ENCODE results near the gene P2RY11.
A peak's percentile ranks its signal among the peaks of the same experiment; 100 is the strongest.

DNA sequence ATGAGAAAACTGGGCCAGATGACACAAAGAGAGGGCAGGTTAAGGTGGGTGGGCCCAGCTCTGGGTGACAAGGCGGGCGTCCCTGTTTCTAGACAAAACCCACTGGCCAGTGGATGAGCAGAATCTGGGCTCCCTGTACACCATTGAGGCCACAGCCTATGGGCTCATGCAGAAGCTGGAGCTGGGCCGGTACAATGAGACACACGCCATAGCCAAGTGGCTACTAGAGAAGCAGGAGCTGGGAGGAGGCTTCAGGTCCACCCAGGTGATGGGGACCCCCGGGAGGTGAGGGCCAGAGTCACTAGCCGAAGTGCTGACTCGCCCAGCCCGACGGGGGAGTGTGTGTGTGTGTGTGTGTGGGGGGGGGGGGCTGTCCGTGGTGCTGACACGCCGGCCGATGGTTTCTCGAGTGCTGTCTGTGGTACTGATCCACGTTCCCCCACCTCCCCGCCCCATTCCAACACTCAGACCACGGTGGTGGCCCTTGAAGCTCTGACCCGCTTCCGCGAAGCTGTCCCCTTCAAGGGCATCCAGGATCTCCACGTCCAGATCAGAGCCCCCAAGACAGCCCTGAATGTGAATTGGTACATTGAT lies 49.7 kb upstream of the P2RY11 start:
- TF ChIP-seq, protein P1, sequence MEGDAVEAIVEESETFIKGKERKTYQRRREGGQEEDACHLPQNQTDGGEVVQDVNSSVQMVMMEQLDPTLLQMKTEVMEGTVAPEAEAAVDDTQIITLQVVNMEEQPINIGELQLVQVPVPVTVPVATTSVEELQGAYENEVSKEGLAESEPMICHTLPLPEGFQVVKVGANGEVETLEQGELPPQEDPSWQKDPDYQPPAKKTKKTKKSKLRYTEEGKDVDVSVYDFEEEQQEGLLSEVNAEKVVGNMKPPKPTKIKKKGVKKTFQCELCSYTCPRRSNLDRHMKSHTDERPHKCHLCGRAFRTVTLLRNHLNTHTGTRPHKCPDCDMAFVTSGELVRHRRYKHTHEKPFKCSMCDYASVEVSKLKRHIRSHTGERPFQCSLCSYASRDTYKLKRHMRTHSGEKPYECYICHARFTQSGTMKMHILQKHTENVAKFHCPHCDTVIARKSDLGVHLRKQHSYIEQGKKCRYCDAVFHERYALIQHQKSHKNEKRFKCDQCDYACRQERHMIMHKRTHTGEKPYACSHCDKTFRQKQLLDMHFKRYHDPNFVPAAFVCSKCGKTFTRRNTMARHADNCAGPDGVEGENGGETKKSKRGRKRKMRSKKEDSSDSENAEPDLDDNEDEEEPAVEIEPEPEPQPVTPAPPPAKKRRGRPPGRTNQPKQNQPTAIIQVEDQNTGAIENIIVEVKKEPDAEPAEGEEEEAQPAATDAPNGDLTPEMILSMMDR (conservative IDR thresholded peaks at IDR 0.05; ENCODE audit: low read depth in 2 of 2): no peak
- TF ChIP-seq JUNB (IDR thresholded peaks at IDR 0.05; ENCODE audit: unreplicated experiment) (no peak), EZH2phosphoT487 (IDR thresholded peaks at IDR 0.05; ENCODE audit: unreplicated experiment) (no peak), EZH2 (IDR thresholded peaks at IDR 0.05; ENCODE audit: low read depth, unreplicated experiment) (no peak), CREB1 (CRISPR knock-in tag; IDR thresholded peaks at IDR 0.05; ENCODE audit: low read depth) (no peak), POLR2AphosphoS5 (IDR thresholded peaks at IDR 0.05; ENCODE audit: low read depth) (no peak), NANOG (IDR thresholded peaks at IDR 0.05; ENCODE audit: borderline replicate concordance) (no peak), STAT1 (IDR thresholded peaks at IDR 0.05; ENCODE audit: unreplicated experiment) (no peak), ZNF331 (CRISPR knock-in tag; IDR thresholded peaks at IDR 0.05; ENCODE audit: low read depth) (no peak), ZNF114 (CRISPR knock-in tag; IDR thresholded peaks at IDR 0.05) (no peak)
- TF ChIP-seq, protein P2, sequence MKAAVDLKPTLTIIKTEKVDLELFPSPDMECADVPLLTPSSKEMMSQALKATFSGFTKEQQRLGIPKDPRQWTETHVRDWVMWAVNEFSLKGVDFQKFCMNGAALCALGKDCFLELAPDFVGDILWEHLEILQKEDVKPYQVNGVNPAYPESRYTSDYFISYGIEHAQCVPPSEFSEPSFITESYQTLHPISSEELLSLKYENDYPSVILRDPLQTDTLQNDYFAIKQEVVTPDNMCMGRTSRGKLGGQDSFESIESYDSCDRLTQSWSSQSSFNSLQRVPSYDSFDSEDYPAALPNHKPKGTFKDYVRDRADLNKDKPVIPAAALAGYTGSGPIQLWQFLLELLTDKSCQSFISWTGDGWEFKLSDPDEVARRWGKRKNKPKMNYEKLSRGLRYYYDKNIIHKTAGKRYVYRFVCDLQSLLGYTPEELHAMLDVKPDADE (IDR thresholded peaks at IDR 0.05): no peak
- TF ChIP-seq, protein P3, sequence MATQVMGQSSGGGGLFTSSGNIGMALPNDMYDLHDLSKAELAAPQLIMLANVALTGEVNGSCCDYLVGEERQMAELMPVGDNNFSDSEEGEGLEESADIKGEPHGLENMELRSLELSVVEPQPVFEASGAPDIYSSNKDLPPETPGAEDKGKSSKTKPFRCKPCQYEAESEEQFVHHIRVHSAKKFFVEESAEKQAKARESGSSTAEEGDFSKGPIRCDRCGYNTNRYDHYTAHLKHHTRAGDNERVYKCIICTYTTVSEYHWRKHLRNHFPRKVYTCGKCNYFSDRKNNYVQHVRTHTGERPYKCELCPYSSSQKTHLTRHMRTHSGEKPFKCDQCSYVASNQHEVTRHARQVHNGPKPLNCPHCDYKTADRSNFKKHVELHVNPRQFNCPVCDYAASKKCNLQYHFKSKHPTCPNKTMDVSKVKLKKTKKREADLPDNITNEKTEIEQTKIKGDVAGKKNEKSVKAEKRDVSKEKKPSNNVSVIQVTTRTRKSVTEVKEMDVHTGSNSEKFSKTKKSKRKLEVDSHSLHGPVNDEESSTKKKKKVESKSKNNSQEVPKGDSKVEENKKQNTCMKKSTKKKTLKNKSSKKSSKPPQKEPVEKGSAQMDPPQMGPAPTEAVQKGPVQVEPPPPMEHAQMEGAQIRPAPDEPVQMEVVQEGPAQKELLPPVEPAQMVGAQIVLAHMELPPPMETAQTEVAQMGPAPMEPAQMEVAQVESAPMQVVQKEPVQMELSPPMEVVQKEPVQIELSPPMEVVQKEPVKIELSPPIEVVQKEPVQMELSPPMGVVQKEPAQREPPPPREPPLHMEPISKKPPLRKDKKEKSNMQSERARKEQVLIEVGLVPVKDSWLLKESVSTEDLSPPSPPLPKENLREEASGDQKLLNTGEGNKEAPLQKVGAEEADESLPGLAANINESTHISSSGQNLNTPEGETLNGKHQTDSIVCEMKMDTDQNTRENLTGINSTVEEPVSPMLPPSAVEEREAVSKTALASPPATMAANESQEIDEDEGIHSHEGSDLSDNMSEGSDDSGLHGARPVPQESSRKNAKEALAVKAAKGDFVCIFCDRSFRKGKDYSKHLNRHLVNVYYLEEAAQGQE (IDR thresholded peaks at IDR 0.05; ENCODE audit: unreplicated experiment): peak; percentile 91
- TF ChIP-seq, protein P4, sequence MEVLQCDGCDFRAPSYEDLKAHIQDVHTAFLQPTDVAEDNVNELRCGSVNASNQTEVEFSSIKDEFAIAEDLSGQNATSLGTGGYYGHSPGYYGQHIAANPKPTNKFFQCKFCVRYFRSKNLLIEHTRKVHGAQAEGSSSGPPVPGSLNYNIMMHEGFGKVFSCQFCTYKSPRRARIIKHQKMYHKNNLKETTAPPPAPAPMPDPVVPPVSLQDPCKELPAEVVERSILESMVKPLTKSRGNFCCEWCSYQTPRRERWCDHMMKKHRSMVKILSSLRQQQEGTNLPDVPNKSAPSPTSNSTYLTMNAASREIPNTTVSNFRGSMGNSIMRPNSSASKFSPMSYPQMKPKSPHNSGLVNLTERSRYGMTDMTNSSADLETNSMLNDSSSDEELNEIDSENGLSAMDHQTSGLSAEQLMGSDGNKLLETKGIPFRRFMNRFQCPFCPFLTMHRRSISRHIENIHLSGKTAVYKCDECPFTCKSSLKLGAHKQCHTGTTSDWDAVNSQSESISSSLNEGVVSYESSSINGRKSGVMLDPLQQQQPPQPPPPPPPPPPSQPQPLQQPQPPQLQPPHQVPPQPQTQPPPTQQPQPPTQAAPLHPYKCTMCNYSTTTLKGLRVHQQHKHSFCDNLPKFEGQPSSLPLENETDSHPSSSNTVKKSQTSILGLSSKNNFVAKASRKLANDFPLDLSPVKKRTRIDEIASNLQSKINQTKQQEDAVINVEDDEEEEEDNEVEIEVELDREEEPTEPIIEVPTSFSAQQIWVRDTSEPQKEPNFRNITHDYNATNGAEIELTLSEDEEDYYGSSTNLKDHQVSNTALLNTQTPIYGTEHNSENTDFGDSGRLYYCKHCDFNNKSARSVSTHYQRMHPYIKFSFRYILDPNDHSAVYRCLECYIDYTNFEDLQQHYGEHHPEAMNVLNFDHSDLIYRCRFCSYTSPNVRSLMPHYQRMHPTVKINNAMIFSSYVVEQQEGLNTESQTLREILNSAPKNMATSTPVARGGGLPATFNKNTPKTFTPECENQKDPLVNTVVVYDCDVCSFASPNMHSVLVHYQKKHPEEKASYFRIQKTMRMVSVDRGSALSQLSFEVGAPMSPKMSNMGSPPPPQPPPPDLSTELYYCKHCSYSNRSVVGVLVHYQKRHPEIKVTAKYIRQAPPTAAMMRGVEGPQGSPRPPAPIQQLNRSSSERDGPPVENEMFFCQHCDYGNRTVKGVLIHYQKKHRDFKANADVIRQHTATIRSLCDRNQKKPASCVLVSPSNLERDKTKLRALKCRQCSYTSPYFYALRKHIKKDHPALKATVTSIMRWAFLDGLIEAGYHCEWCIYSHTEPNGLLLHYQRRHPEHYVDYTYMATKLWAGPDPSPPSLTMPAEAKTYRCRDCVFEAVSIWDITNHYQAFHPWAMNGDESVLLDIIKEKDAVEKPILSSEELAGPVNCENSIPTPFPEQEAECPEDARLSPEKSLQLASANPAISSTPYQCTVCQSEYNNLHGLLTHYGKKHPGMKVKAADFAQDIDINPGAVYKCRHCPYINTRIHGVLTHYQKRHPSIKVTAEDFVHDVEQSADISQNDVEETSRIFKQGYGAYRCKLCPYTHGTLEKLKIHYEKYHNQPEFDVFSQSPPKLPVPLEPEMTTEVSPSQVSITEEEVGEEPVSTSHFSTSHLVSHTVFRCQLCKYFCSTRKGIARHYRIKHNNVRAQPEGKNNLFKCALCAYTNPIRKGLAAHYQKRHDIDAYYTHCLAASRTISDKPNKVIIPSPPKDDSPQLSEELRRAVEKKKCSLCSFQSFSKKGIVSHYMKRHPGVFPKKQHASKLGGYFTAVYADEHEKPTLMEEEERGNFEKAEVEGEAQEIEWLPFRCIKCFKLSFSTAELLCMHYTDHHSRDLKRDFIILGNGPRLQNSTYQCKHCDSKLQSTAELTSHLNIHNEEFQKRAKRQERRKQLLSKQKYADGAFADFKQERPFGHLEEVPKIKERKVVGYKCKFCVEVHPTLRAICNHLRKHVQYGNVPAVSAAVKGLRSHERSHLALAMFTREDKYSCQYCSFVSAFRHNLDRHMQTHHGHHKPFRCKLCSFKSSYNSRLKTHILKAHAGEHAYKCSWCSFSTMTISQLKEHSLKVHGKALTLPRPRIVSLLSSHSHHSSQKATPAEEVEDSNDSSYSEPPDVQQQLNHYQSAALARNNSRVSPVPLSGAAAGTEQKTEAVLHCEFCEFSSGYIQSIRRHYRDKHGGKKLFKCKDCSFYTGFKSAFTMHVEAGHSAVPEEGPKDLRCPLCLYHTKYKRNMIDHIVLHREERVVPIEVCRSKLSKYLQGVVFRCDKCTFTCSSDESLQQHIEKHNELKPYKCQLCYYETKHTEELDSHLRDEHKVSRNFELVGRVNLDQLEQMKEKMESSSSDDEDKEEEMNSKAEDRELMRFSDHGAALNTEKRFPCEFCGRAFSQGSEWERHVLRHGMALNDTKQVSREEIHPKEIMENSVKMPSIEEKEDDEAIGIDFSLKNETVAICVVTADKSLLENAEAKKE (CRISPR knock-in tag; IDR thresholded peaks at IDR 0.05): no peak
